HS-5 (cell line): ENCODE data around the gene SPOCK3.

Experiments
- DNase-seq: peaks from one replicate; pipeline ENCODE4 v3.0.0-alpha.2; 2012; ENCODE audit warnings: low read depth

Gene SPOCK3

GRCh38 chr4:167176723-167177367, 57.4 kb downstream of the SPOCK3 start:
- no peak for DNase-seq

DNA sequence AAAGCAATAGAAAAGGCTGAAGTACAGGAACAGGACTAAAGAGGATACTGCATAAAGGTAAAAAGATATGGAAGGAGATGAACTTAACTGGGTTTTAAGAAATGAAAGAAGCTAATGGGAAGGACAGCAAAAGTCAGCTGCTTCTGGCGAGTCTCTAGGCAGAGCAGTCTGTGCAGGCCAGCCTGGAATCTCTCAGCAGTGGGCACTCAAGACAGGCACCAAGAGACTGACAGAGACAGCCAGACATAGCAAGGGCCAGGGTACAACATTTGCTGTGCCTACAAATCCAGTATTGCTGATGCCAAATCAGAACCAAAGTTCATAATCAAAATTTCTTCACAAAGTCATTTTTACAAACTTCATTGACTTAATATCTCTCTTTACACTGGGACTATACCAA, 62.4 kb downstream of the SPOCK3 start:
- DNase-seq = no peak

DNA sequence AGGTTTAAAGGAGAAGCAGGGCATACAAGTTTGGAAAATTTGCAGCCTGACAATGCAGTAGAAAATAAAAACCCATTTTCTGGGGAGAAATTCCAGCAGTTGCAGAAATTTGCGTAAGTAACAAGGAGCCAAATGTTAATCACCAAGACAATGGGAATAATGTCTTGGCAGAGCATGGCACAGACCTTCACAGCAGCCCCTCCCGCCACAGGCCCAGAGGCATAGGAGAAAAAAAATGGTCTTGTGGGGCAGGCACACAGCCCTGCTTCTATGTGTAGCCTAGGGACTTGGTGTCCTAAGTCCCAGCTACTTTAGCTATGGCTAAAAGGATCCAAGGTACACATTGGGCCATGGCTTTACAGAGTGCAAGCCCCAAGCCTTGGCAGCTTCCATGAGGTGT, 65.7 kb downstream of the SPOCK3 start:
- DNase-seq = no peak

DNA sequence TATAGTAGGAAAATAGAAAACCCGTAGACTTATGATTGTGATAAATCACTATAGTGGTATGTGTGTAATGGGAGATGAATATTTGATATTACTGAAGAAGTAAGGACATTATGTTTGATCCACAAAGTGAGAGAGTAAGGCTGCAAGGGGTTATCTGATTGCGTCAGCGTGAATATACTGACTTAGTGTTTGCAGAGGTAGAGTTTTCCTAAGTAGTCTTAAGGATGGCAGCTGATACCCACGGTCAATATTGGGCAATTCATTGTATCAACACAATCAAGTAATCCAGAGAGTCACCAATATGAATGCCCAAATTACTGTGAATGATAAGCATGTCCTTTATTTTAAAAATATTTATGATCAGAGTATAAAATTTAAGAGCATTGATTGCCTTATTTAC, 83.7 kb downstream of the SPOCK3 start:
- DNase-seq = no peak

DNA sequence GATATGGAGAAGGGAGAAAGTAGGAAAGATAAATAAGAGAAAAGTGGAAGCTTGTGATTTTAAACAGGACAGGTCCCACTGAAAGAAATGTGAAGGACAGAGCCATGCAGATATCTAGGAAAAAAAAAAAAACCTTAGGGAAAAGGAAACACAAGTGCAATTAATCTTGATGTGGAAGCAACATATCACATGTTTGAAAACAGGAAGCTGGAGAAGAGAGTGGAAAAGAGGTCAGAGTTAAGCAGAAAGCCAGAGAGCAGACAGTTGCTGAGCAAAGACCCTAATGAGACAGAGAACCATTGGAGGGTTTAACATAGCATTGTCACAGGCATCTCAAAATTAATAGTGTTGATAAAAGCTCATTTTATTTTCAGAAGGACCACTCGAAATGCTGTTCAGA, 89.7 kb downstream of the SPOCK3 start:
- DNase-seq = no peak

DNA sequence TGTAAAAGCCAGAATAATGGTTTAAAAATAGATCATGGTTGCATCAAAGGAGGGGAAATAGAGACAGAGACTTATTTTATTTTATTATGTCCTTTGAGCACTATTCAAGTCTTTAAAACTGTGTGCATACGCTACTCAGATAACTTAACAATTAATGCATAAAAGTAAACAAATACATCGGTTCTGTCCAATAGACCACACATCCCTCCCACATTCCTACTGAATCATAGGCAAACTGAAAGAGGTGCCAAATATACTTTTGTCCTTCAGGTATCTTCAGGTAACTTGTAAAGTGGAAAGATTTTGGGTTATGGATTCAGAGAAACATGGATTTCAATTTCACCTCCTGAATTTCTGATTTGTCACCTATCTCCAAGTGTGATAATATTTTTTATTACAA, 91.3 kb downstream of the SPOCK3 start:
- DNase-seq = no peak

DNA sequence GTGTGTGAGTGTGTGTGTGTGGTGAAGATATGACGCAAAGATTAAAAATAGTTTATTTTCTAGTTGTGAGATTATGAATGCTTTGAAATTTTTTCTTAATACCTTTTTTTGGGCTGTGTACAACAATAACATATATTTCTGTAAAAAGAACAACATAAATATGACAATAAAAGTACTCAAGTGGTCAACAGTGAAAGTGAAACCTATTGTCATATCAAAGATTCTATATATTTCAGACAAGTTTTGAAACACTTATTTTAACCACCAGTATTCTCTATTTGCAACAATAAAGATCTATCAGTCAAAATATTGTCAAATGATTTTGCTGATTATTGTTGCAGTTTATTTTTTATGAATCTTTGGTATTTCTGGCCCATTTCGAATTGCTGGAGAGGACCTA, 98.0 kb downstream of the SPOCK3 start:
- DNase-seq = no peak

DNA sequence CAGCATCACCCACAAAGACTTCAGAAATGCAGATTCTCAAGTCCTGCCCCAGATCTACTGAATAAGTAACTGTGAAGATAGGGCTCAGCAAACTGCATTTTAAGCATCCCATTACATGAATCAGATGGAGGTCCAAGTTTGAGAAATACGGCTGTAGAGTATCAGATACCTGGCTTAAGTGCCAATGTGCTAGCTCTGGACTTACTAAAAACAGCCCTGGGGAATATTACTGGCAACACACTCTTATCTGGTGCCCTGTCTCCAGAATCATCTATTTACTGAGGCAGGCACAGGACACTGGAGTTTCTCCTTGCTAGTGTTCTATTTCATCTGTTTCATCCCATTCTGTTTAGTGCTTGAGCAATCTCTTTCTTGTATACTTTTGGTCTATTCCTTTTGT, 105.1 kb downstream of the SPOCK3 start:
- no peak for DNase-seq

- DNase-seq = no peak
Observed at GRCh38 chr4:167119392-167119791, 114.9 kb downstream of the SPOCK3 start.

- no peak for DNase-seq
Observed at GRCh38 chr4:167117273-167117672, 117.0 kb downstream of the SPOCK3 start.

DNA sequence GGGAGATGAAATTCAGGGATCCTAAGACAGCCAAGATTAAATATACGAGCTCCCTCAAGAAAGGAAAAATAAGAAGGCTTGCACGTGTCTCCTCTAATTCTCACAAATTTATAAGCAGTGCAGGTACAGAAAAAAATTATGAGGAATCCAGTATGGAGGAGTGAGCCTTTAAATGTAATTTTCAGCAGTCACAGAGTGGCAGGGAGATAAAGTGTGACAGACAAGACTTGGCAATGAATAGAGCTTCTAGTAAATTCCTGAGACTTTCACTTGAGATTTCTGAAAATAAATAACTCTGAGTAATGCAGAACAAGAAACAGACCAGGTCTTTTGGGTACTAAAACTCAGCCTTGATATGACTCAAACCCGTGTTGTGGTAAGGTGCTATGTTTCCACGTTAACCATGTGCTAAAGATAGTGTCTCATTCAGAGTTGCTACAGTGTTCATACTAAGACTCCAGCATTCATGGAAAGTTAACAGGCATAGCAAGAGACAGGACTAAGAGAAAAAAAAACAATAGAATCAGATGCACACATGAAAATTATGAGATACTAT, 119.8 kb downstream of the SPOCK3 start:
- no peak for DNase-seq

DNA sequence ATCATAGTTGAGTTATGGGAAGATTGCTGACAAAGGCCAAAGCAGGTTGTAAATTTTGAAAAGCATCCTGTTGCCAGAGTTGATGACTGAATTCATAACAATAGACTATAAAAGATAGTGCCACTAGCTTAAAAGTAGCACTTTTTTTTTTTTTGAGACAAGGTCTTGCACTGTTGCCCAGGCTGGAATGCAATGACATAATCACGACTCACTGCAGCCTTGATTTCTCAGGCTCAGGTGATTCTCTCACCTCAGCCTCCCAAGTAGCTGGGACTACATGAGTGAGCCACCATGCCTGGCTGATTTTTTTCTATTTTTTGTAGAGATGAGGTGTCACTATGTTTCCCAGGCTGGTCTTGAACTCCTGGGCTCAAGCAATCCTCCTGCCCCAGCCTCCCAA, 122.7 kb downstream of the SPOCK3 start:
- no peak for DNase-seq

DNA sequence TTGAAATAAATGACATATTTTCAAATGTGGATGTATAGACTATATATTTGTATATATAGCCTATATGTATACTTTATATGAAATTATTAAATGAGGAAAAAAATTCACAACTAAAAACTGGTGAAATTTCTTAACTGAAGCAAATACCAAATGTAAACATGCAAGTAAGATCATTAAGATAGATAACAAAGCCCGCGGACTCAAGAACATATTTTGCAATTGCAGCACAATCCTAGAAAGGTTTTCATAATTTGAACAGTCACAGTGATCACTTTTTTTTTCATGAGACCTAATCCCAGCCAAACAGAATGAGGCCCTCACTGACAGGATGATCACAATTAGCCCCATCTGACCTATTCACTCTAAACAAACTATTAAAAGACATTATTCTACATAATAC, 123.2 kb downstream of the SPOCK3 start:
- DNase-seq = no peak

- no peak for DNase-seq
Observed at GRCh38 chr4:167109859-167110258, 124.4 kb downstream of the SPOCK3 start.

DNA sequence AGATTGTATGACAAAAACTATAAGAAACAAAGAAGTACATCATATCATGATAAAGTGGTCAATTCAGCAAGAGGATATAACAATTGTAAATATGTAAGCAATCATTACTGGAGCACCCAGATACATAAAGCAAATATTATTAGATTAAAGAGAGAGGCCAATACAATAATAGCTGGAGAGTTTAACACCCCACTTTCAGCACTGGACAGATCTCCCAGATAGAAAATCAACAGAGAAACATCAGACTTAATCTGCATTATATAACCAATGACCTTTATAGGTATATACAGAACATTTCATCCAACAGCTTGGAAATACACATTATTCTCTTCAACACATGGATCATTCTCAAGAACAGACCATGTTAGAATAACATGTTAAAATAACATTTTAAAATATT, 128.4 kb downstream of the SPOCK3 start:
- DNase-seq = no peak

DNA sequence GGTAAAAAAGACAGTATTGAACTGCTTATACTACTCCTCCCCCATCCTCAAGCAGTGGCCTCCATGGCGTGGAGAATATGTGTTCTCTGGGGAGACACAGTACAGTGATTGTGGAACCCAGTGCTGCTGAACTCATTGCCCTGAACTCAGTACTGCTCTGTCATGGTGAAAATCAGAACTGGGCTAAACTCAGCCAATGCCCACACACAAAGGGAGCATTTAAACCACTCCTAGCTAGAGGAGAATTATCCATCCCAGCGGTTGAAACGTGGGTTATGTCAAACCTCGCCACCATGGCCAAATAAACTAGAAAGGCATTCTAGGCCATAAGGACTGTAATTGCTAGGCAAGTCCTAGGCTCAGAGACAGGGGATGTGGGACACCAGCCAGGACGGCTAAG, 131.8 kb downstream of the SPOCK3 start:
- DNase-seq = no peak

GRCh38 chr4:167101035-167101434, 133.3 kb downstream of the SPOCK3 start:
- no peak for DNase-seq

DNA sequence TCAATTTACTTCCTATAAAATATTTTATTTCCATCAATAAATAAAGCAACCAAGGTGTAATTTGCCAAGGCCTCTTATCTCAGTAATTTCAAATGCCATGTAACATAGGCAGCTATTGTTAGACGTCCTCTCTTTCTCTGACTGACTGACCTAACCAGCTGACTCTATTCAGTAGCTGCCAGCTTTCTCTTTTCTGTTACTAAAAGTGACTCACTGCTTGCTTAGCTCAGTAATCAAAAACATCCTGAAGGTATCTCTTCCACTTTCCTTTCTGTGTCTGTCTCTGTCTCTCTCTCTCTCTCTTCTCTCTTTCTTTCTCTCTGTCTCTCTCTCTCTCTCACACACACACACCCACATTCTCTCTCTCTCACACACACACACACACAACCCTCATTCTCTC, 134.2 kb downstream of the SPOCK3 start:
- peak; percentile 53 for DNase-seq

DNA sequence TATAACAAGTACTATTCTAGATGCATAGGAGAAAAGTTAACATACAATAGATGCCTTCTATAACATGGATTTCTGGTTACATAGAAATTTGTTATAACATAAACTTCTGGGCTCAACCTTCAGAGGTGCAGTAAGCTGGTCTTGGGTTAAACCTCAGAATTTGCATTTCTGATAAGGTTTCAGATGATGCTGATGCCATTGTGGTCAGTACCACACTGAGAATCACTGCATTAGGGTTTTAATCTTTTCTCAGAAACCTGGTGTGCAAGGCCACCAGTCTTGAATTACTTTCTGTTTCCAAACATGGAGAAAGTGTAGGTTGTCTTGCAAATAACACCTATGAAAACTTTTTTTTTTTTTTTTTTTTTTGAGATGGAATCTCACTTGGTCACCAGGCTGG, 146.2 kb downstream of the SPOCK3 start:
- DNase-seq = no peak

DNA sequence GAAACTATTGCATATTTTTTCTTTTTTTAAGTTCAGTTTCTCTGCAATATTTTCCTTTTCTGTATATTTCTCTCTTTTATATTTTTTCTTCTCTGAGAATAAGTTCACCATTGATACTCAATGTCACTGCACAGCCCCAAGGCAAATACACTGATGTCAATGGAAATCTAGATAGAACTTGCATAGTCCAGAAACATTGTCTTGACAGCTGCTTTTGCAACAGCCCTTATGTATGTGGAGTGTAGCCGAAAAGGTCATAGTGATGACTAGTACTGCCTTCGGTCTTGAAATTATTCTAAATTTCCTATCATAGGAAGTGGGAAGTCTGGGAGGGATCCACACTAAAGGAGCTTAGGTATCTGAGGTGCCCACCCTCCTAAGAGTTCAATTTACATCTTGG, 150.0 kb downstream of the SPOCK3 start:
- DNase-seq = no peak

GRCh38 chr4:167079762-167080161, 154.5 kb downstream of the SPOCK3 start:
- DNase-seq = no peak

GRCh38 chr4:167052631-167053091, 181.6 kb downstream of the SPOCK3 start:
- no peak for DNase-seq

- DNase-seq = no peak
Observed at GRCh38 chr4:167049257-167049656, 185.0 kb downstream of the SPOCK3 start.

GRCh38 chr4:167041524-167041923, 192.8 kb downstream of the SPOCK3 start:
- no peak for DNase-seq
